Peyer's patch (tissue), 4 donors: ENCODE results near the gene PLK2.

Experiments
- CTCF ChIP-seq, 6 experiments: fragments of 450-650 bp in 4 of 6; fragments of 200-600 bp in 2 of 6; sonication (generic) in 1 of 6; IDR thresholded peaks; one replicate each; pipeline ENCODE4 v1.5.1; 2017 to 2019; ENCODE audit warnings: antibody characterized with exemption in 6 of 6, mild to moderate bottlenecking in 3 of 6, moderate library complexity in 1 of 6
- POLR2A ChIP-seq, 2 donors: fragments of 450-650 bp; IDR thresholded peaks; one replicate each; pipeline ENCODE4 v1.5.1; 2017; ENCODE audit warnings: antibody characterized with exemption in 2 of 2, mild to moderate bottlenecking in 2 of 2, moderate library complexity in 2 of 2

GRCh38 chr5:58484505-58484904 is 24.6 kb upstream of the PLK2 start:
- TF ChIP-seq CTCF (IDR thresholded peaks at IDR 0.05), result no peak
- no peak for TF ChIP-seq POLR2A (IDR thresholded peaks at IDR 0.05)
